ENCODE measurements around the gene CSAD.

DNA sequence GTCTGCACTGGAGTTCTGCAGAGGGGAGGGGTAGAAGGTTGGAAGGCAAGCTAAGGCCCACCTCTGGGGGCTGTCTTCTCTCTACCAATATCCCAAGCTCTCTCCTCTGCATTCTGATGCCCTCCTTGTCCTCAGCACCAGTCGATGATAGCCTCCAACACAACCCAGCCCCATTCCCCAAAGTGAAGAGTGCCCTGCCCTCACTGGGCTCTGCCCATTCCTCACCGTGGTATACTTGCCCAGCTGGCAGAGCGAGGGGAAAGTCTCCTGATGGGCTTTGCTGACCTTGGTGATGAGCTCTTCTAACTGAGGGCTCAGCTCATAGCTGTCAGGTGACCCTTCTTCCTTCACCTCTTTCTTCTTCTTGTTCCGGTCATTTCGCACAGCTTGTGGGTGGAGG is 33.5 kb upstream of the CSAD start:
- TF ChIP-seq, protein P1, sequence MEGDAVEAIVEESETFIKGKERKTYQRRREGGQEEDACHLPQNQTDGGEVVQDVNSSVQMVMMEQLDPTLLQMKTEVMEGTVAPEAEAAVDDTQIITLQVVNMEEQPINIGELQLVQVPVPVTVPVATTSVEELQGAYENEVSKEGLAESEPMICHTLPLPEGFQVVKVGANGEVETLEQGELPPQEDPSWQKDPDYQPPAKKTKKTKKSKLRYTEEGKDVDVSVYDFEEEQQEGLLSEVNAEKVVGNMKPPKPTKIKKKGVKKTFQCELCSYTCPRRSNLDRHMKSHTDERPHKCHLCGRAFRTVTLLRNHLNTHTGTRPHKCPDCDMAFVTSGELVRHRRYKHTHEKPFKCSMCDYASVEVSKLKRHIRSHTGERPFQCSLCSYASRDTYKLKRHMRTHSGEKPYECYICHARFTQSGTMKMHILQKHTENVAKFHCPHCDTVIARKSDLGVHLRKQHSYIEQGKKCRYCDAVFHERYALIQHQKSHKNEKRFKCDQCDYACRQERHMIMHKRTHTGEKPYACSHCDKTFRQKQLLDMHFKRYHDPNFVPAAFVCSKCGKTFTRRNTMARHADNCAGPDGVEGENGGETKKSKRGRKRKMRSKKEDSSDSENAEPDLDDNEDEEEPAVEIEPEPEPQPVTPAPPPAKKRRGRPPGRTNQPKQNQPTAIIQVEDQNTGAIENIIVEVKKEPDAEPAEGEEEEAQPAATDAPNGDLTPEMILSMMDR (conservative IDR thresholded peaks at IDR 0.05; ENCODE audit: low read length), result no peak
- no peak for TF ChIP-seq EZH2phosphoT487 (IDR thresholded peaks at IDR 0.05; ENCODE audit: borderline replicate concordance, low read depth, low read length)

Measured in OCI-LY7 (cell line).